ENCODE data around the gene BICC1. TPM values are rescaled to one million over a fixed set of nuclear protein-coding genes. Genes with fewer than 3 reads are reported as not detected.

Gene BICC1
- total and polyA plus RNA-seq, 2 of the 8 experiments (the other 6 are each of a cell fraction or from before 2014, with no cell fraction given) = 0.20 to 0.73 TPM

GRCh38 chr10:58618158-58618676, 105.5 kb downstream of the BICC1 start (continued):
- TF ChIP-seq CHD7 (IDR thresholded peaks at IDR 0.05; ENCODE audit: insufficient replicate concordance, low read length) (no peak), JUN (IDR thresholded peaks at IDR 0.05; ENCODE audit: low read depth, low read length) (no peak), SUZ12 (IDR thresholded peaks at IDR 0.05; ENCODE audit: low read length) (no peak)
